Activated CD8-positive, alpha-beta T cell treated with anti-CD3 and anti-CD28 coated beads, Interleukin-2, amount 10 ng/mL, durations not matched to agents 7 days and 5 days (primary cell): ENCODE measurements around the gene TIMP2. TPM values are rescaled to one million over a fixed set of nuclear protein-coding genes. Genes with fewer than 3 reads are reported as not detected.
A peak's percentile ranks its signal among the peaks of the same experiment; 100 is the strongest.
"Not testable (repeated sequence)": the region's sequence is repeated elsewhere in the genome, so short reads cannot be mapped to it uniquely, and the experiment has no call there.

Experiments used
- ATAC-seq: fragments of 150-1000 bp; cut with Tn5 transposase; one replicate; pipeline ENCODE4 v1.10.0; 2021; ENCODE audit warnings: moderate library complexity
- CTCF ChIA-PET: fragments of 350-600 bp; sonication (Branson Sonifier 250); formaldehyde crosslinking; loops from one replicate; lab custom pipeline; 2021; ENCODE audit warnings: antibody characterized with exemption; lab: Charles Lee
- POLR2A ChIA-PET: fragments of 350-600 bp; sonication (Branson Sonifier 250); formaldehyde crosslinking; loops from one replicate; lab custom pipeline; 2021; ENCODE audit warnings: antibody characterized with exemption; lab: Charles Lee
- DNase-seq: peaks from one replicate; pipeline ENCODE4 v3.0.0-alpha.2; 2020
- H3K27ac Mint-ChIP-seq: one replicate; pipeline ENCODE4 v1.8.0; 2021; ENCODE audit warnings: mild to moderate bottlenecking, mixed read lengths
- H3K27me3 Mint-ChIP-seq: one replicate; pipeline ENCODE4 v1.8.0; 2021; ENCODE audit warnings: low read depth, mixed read lengths
- H3K36me3 Mint-ChIP-seq: one replicate; pipeline ENCODE4 v1.8.0; 2021; ENCODE audit warnings: low read depth, mixed read lengths
- H3K4me1 Mint-ChIP-seq: one replicate; pipeline ENCODE4 v1.8.0; 2021; ENCODE audit warnings: low read depth, mixed read lengths
- H3K4me3 Mint-ChIP-seq: one replicate; pipeline ENCODE4 v1.8.0; 2021; ENCODE audit warnings: mild to moderate bottlenecking, mixed read lengths
- H3K9me3 Mint-ChIP-seq: one replicate; pipeline ENCODE4 v1.8.0; 2022; ENCODE audit warnings: mixed read lengths; ENCODE audit not compliant: insufficient read depth
- total RNA-seq, 2 experiments: library from RNA; stranded (reverse); gene quantifications; one replicate each; pipeline ENCODE4 v1.2.3, GENCODE V29; 2021

Gene TIMP2
- total RNA-seq, 2 experiments from 2014 or later = 3.6 to 3.8 TPM

DNA sequence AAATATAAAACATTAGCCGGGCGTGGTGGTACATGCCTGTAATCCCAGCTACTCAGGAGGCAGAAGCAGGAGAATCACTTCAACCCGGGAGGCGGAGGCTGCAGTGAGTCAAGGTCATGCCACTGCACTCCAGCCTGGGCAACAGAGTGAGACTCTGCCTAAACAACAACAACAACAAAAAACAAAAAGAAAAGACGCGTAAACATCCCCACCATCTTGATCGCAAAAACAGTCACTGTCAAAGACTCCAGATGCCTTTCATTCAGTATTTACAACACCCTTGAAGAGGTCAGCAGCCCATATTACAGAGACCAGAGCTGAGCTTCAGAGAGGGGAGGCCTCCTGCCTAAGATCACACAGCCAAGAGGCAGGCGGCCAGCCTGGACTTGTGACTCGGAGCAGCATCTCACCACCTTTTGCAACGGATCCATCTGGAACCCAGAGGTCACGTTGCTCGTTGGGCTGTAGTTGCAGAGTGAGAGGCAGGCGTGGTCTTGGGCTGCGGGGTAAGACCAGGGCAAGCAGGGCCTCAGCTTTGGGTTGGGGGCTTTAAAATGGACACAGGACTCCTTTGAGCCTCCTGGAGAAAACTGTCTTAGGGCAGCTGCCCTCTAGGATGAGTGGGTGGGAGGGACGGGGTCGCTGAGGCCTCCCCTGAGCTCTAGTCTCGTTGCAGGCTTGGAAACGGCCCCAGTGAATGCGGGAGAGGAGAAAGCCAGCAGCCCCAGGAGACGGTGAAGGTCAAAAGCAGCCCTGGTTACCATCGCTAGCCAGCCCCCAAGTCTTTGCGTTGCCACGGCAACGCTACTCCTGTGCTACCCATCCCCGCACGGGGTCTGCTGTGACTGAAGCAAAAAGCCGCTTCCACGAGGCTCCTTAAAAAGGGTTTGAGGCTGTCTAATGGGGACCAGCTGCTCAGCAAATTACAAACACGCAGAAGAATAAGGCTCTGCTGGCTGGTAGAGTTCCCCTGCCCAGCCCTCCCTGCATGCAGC, 28.5 kb upstream of the TIMP2 start:
- CTCF ChIA-PET = interaction anchor here (0.6 kb wide), 1 partner anchor 438 kb away, joined by 3 read pairs; no protein-coding TSS in a partner anchor
- no peaks in the 10 kb centered on the region for H3K27me3 Mint-ChIP-seq
- peaks cover 5% of the 10 kb centered on the region for H3K9me3 Mint-ChIP-seq
- no peak for DNase-seq
- no peaks in the 10 kb centered on the region for H3K4me1 Mint-ChIP-seq
- no peaks in the 10 kb centered on the region for H3K36me3 Mint-ChIP-seq
- POLR2A ChIA-PET = no interaction called here
- no peak overlapping the region for H3K4me3 Mint-ChIP-seq
- ATAC-seq = no peak
- H3K27ac Mint-ChIP-seq = no peak overlapping the region

- no peak for DNase-seq
- no peaks in the 10 kb centered on the region for H3K27me3 Mint-ChIP-seq
- ATAC-seq = no peak
- no peak overlapping the region for H3K27ac Mint-ChIP-seq
- no peaks in the 10 kb centered on the region for H3K4me1 Mint-ChIP-seq
- H3K36me3 Mint-ChIP-seq = no peaks in the 10 kb centered on the region
- no peak overlapping the region for H3K4me3 Mint-ChIP-seq
- ChIA-PET POLR2A (no interaction called here), CTCF (interaction anchor here (0.6 kb wide), 1 partner anchor 439 kb away, joined by 3 read pairs; no protein-coding TSS in a partner anchor)
- H3K9me3 Mint-ChIP-seq = peaks cover 5% of the 10 kb centered on the region
These were observed 27.5 kb upstream of the TIMP2 start for GRCh38 chr17:78952706-78953105.

DNA sequence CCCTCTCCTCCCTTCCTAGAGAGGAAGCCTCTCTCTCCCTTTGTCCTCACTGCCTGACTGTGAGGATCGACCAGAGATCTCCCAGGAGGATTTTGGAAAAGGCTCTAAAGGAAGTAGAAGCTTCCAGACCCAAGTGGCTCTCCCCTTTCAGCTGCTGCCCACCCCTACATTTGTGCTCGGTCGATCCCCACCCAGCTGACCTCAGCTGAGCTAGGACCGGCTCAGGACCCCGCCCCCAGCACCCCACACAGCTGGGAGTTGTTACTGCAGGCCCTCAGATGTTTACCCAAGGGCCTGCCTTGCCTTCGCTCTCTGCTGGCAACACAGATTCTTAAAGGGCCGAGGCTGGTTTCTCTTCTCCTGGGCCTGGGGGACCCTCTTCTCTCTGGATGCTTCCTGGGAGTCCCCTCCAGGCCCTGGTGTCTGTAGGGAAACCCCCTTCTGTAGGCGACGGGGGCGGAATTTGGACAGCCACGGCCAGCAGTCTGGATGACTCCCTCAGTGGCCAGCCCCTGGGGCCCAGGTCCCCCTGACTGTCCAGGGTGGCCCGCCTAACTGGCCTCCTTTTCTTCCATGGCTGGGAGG, 26.9 kb upstream of the TIMP2 start:
- CTCF ChIA-PET = no interaction called here
- no peak for ATAC-seq

DNA sequence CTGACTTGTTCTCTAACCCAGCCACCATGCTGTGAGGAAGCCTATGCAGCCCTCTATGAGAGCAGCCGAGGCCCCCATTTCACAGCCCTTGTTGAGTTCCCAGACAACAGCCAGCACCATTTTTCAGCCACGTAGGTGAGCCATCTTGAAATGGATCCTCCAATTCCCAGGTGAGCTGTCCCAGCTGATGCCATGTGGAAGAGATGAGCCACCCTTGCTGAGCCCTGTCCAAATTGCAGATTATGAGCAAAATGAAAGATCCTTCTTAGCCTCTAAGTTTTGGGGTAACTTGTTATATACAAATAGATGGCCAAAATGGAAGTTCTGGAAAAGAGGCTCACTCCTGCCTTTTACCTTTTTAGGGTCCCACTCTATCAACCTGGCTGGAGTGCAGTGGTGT, 25.7 kb upstream of the TIMP2 start:
- Mint-ChIP-seq H3K27ac (no peak overlapping the region), H3K27me3 (no peaks in the 10 kb centered on the region), H3K4me3 (no peak overlapping the region), H3K9me3 (peaks cover 5% of the 10 kb centered on the region), H3K36me3 (no peaks in the 10 kb centered on the region), H3K4me1 (no peaks in the 10 kb centered on the region)
- POLR2A ChIA-PET = no interaction called here
- DNase-seq (no peak), ATAC-seq (no peak)
- CTCF ChIA-PET = no interaction called here

More for the DNA sequence above, 26.9 kb upstream of the TIMP2 start:
- Mint-ChIP-seq H3K36me3 (no peaks in the 10 kb centered on the region), H3K4me1 (no peaks in the 10 kb centered on the region), H3K4me3 (no peak overlapping the region), H3K27ac (no peak overlapping the region), H3K27me3 (no peaks in the 10 kb centered on the region), H3K9me3 (peaks cover 5% of the 10 kb centered on the region)
- no peak for DNase-seq
- POLR2A ChIA-PET = interaction anchor here (1.1 kb wide), 1 partner anchor 28 kb away, joined by 3 read pairs; no protein-coding TSS in a partner anchor

DNA sequence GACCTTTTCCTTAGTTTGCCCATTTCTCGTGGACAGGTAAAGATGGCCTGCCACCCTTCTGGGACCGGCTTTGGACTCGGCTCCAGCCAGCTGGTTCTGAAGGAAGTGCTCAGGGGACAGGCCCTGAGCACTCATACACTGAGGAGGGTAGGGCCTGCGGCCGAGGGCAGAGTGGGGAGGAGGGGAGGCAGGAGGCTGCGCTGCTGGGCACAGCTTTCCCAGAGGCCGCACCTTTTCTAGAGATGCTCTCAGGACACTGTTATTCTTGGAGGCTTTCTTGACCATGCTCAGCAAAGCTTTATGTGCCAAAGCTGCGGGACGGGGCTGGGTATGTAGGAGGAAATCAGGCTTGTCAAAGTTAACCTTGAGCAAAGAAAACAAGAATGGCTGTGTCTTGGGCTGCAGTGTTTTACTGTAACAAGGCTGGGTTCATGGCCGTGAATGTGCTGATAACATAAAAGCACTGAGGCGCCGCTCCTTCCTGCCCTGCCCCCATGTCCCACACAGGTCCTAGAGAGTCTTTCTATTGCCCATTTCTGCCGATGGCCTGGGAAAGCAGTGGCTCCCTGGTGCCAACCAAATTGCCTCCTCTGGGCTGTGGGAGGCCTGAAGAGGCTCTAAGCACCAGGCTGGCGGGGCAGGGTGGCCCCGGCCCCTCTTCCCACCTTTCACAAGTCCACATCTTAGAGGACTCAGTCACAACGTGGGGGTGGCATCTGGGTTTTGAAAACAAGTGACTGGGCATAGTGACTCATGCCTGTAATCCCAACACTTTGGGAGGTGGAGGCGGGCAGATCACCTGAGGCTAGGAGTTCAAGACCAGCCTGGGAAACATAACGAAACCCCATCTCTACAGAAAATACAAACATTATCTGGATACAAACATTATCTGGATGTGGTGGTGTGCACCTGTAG, 22.3 kb upstream of the TIMP2 start:
- Mint-ChIP-seq H3K27me3 (no peaks in the 10 kb centered on the region), H3K36me3 (no peaks in the 10 kb centered on the region), H3K27ac (no peak overlapping the region), H3K9me3 (peaks cover 5% of the 10 kb centered on the region), H3K4me3 (no peak overlapping the region), H3K4me1 (no peaks in the 10 kb centered on the region)
- DNase-seq (no peak), ATAC-seq (no peak)
- CTCF ChIA-PET = no interaction called here
- POLR2A ChIA-PET = no interaction called here

- no peak for DNase-seq
- no peaks in the 10 kb centered on the region for H3K27me3 Mint-ChIP-seq
- ChIA-PET POLR2A (no interaction called here), CTCF (no interaction called here)
- H3K27ac Mint-ChIP-seq = no peak overlapping the region
- H3K4me1 Mint-ChIP-seq = no peaks in the 10 kb centered on the region
- H3K9me3 Mint-ChIP-seq = peaks cover 5% of the 10 kb centered on the region
- ATAC-seq = no peak
- no peak overlapping the region for H3K4me3 Mint-ChIP-seq
- H3K36me3 Mint-ChIP-seq = no peaks in the 10 kb centered on the region
These were observed 21.4 kb upstream of the TIMP2 start for GRCh38 chr17:78946631-78947030.

GRCh38 chr17:78946131-78946530, 20.9 kb upstream of the TIMP2 start:
- Mint-ChIP-seq H3K27ac (no peak overlapping the region), H3K4me1 (no peaks in the 10 kb centered on the region), H3K27me3 (no peaks in the 10 kb centered on the region), H3K4me3 (no peak overlapping the region), H3K9me3 (peaks cover 5% of the 10 kb centered on the region), H3K36me3 (no peaks in the 10 kb centered on the region)
- POLR2A ChIA-PET = no interaction called here
- CTCF ChIA-PET = no interaction called here
- no peak for ATAC-seq
- DNase-seq = no peak

- H3K9me3 Mint-ChIP-seq, ATAC-seq, H3K36me3 Mint-ChIP-seq, H3K4me3 Mint-ChIP-seq, POLR2A ChIA-PET, DNase-seq, H3K27ac Mint-ChIP-seq, H3K27me3 Mint-ChIP-seq, H3K4me1 Mint-ChIP-seq, CTCF ChIA-PET: not testable (repeated sequence)
These were observed 20.3 kb upstream of the TIMP2 start for GRCh38 chr17:78945455-78945854.

DNA sequence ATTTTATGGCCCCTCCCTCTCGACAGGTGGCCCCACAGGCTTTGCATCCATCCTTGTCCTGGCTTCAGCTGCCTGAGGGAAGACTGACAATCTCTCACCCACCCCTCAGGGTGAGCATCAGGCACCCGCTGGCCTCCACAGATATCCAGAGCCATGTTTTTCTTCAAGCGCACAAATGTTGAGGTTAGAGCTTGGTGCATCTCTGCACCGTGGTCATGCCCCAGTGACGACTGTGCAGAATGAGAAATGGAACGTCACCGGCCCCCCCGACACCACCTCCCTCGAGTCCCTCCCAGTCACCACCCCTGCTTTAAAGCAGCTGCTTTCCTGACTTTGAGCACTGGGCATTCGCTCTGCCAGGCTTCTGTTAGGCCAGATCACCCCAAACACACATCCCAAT, 19.8 kb upstream of the TIMP2 start:
- no peaks in the 10 kb centered on the region for H3K36me3 Mint-ChIP-seq
- H3K27ac Mint-ChIP-seq = peak overlapping the region; percentile 30
- H3K27me3 Mint-ChIP-seq = no peaks in the 10 kb centered on the region
- no peaks in the 10 kb centered on the region for H3K9me3 Mint-ChIP-seq
- CTCF ChIA-PET = no interaction called here
- POLR2A ChIA-PET = no interaction called here
- H3K4me1 Mint-ChIP-seq = no peaks in the 10 kb centered on the region
- DNase-seq = no peak
- ATAC-seq = no peak
- H3K4me3 Mint-ChIP-seq = no peak overlapping the region

- CTCF ChIA-PET = no interaction called here
- H3K27me3 Mint-ChIP-seq = no peaks in the 10 kb centered on the region
- no peak for DNase-seq
- H3K4me1 Mint-ChIP-seq = no peaks in the 10 kb centered on the region
- no peak for ATAC-seq
- H3K4me3 Mint-ChIP-seq = no peak overlapping the region
- POLR2A ChIA-PET = no interaction called here
- no peaks in the 10 kb centered on the region for H3K36me3 Mint-ChIP-seq
- H3K27ac Mint-ChIP-seq = no peak overlapping the region
- no peaks in the 10 kb centered on the region for H3K9me3 Mint-ChIP-seq
These were observed 18.8 kb upstream of the TIMP2 start for GRCh38 chr17:78944026-78944425.

GRCh38 chr17:78940708-78941107, 15.5 kb upstream of the TIMP2 start:
- ChIA-PET POLR2A (no interaction called here), CTCF (interaction anchor here (0.9 to 1.9 kb wide), 2 partner anchors 31 to 75 kb away, joined by 3 to 5 read pairs; no protein-coding TSS in a partner anchor)
- Mint-ChIP-seq H3K9me3 (no peaks in the 10 kb centered on the region), H3K27me3 (no peaks in the 10 kb centered on the region), H3K4me3 (no peak overlapping the region), H3K4me1 (no peaks in the 10 kb centered on the region), H3K36me3 (no peaks in the 10 kb centered on the region), H3K27ac (no peak overlapping the region)
- no peak for ATAC-seq
- DNase-seq = no peak
